NCI-H1436 (cell line): ENCODE results near the gene SMIM3.
"Not testable (repeated sequence)": the region's sequence is repeated elsewhere in the genome, so short reads cannot be mapped to it uniquely, and the experiment has no call there.

ENCODE experiments used
- DNase-seq: peaks from one replicate; lab custom pipeline; 2025; lab: John Stamatoyannopoulos, UW

SMIM3 gene

DNA sequence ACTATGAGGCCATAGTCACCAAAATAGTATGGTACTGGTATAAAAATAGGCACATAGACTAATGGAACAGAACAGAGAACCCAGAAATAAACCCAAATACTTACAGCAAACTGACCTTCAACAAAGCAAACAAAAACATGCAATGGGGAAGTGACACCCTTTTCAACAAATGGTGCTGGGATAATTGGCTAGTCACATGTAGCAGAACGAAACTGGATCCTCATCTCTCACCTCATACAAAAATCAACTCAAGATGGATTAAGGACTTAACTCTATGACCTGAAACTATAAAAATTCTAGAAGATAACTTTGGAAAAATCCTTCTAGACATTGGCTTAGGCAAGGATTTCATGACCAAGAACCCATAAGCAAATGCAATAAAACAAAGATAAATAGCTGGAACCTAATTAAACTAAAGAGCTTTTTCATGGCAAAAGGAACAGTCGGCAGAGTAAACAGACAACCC is 14.9 kb downstream of the SMIM3 start:
- DNase-seq, result not testable (repeated sequence)

DNA sequence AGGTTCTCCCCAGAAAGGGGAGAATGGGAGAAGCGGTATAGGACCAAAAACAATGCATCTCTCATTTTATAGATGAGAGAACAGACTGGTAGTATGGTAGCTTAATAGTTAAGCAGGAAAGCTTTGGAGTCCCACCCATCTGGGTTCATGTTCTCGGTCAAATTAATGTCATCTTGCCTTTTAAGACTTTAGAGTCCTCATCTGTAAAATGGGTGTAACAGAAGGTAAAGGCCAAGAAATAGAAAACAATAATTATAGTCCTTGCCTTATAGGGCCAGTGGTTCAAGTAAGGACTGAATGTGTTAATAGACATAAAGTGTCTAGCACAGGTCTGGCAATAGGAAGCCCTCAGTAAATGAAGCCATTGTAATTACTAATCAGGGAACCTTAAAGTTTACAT is 16.4 kb downstream of the SMIM3 start:
- DNase-seq, result no peak

DNA sequence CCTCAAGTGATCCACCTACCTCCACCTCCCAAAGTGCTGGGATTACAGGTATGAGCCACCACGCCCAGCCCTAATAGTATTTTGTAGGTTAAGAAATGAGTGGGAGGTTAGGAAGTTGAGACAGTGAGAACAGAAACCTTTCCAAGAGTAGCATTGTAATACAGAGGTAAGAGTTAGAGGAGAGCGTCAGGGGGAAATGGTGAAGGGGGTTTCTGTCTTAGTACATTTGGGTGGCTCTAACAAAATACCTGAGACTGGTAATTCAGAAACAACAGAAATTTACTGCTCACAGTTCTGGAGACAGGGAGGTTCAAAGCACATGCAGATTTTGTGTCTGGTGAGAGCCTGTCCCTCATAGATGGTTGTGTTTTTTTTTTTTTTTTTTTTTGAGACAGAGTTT is 18.8 kb downstream of the SMIM3 start:
- DNase-seq, result no peak

DNA sequence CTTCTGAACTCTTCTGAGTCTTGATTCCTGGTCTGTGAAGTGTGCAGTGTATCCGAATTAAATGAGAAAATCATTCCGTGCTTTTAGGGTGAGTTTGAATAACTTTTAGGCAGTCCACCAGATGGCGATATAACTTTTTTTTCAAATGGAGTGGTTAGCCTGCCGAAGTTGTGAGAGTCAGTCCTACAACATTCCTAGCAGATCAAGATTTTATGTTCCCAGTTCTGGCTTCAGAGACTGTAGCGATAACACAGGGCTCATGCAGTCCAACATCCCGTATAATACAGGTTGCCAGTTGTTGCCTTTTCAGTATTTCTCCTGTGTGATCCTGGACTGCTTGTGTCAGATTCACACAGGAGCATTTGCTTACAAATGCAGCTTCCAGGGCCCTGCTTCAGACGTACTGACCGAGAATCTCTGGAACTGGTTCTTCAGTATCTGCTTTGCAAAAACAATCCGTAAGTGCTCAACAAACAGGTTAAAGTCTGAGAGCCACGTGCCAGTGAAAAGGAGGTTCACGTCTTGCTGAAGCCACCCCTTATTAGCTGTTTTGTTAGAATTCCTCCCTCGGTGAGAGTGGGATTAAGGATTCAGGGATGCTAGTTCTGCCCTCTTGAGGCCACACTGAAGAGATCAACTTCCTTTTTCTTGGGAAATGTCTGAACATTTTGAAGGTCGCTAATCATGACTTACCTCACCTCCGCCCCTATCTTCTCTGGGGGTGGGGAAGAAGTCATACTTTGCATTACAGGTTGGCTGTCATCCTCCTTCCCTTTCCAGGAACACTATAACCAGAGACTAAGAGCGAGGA is 22.8 kb downstream of the SMIM3 start:
- DNase-seq, result no peak

DNA sequence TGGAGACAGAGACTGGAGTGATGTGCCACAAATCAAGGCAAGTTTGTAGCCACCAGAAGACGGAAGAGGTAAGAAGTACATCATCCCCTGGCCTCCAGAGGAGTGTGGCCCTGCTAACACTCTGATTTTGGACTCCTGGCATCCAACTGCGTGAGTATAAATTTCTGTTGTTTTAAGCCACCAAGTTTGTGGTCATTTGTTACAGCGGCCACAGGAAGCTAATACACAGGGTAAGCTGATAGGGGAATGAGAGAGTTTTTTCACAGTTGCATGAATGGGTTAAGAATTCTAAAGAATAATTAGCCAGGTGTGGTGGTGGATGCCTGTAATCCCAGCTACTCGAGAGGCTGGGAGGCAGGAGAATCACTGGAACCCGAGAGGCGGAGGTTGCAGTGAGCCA is 25.8 kb downstream of the SMIM3 start:
- DNase-seq, result no peak

DNA sequence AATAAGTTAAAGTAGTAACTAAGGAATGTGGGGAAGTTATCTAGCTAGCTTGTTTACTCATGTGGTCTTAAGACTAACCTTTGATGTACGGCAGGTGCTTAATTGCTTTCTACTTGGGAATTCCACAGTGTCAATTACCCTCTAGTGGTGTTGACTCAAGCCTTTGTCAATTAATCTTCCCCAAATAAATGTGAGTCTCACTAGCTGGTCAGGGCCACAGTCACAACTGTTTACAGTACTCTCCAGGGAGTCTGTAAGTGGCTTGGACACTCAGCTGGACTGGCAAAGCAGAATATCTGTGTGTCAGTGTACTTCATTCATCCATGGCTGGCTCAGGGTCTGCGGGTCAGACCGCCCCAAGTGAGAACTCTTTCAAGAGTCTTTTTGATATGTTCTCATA is 30.8 kb downstream of the SMIM3 start:
- no peak for DNase-seq

DNA sequence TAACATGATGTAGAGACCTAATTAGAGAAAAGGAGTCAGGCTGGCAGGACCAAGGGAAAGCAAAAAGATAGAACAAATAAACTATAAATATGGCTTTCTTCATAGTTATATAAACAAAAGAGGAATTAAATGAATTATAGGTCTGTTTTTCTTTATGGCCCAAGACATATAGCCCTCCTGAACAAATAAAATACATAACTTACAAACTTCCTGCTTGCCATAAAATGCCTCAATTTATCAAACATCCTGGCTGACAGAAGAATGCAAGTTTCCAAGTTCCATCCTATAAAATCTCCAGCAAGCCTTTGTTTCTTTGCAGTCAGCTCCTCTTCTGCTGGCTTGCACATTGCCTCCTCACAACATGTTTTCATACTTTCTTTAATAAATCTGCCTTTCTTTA is 36.5 kb downstream of the SMIM3 start:
- DNase-seq, result no peak

DNA sequence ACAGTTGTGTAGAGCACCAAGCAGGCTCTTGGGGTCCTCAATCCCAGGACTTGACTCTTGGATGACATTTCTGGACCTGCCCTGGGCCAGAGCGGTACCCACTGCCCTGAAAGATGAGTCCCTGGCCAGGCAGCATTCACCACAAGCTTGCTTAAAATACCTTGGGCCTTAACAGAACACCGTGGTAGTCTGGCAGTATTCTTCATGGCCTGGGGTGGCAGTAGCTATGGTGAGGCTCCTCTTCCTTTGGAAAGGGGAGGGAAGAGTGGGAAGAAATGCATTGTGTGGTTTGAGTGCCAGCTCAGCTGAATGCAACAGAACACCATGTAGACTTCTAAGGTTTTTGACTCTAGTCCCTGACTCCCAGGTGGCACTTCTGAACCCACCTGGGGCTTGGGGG is 38.4 kb downstream of the SMIM3 start:
- no peak for DNase-seq

DNA sequence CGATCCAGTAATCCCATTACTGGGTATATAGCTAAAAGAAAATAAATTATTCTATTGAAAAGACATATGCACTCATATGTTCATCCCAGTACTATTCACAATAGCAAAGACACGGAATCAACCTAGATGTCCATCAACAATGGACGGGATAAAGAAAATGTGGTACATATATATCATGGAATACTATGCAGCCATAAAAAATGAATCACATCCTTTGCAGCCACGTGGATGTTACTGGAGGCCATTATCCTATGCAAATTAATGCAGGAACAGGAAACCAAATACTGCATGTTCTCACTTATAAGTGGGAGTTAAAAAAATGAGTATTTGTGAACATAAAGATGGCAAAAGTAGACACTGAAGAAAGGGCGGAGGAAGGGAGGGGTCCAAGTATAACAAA is 51.2 kb downstream of the SMIM3 start:
- no peak for DNase-seq

DNA sequence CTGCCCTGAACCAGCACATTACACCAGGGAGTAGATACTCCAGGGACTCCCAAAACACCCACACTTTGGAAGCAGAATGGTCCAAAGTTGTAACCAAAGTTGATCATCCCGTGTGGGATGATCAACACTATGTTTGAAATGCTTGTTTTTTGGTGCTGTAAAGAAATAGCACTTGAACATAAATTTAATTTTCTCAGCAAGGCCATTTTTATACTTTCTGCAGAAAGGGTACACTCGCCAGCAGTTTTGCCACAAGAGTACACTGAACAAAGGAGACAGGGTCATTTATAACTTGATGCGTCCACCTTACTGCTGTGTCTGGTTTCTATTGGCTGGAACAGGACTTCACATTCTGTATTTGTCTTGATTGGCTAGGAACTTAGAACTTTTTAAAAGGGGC is 53.3 kb downstream of the SMIM3 start:
- DNase-seq, result not testable (repeated sequence)

DNA sequence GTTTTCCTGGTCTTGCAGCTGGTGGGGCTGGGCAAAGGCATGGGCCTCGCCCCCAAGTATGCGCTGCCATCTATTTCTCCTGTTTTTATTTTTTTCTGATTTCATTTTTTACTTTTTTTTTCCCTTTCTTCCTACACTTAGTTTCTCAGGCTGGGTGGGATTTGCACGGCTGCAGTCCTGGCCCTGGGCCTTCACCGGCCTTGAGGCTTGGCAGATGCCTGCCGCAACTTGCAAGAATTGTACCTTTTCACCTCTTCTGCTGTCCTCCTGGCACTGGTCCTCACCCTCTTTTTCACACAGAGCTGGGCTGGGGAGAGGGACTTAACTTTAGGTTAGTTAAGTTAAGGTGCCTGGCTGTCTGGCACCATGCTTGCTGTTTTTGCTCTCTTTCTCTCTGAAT is 57.5 kb downstream of the SMIM3 start:
- DNase-seq, result no peak

DNA sequence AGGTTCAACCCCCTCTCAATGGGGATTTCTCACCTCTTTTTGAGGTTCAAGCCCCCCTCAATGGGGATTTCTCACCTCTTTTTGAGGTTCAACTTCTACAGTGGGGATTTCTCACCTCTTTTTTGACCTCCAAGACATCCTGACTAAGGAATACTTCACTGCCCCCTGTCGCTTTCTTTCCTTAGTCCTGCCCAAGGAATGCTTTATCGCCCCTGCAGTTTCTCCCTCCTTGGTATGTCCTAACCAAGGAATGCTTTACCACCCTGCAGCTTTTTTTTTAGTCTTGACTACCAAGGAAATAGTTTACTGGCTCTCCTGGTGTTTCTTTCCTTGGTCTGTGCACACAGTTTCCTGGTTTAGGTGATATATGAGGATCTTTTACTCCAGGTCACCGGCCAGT is 58.1 kb downstream of the SMIM3 start:
- DNase-seq, result no peak

DNA sequence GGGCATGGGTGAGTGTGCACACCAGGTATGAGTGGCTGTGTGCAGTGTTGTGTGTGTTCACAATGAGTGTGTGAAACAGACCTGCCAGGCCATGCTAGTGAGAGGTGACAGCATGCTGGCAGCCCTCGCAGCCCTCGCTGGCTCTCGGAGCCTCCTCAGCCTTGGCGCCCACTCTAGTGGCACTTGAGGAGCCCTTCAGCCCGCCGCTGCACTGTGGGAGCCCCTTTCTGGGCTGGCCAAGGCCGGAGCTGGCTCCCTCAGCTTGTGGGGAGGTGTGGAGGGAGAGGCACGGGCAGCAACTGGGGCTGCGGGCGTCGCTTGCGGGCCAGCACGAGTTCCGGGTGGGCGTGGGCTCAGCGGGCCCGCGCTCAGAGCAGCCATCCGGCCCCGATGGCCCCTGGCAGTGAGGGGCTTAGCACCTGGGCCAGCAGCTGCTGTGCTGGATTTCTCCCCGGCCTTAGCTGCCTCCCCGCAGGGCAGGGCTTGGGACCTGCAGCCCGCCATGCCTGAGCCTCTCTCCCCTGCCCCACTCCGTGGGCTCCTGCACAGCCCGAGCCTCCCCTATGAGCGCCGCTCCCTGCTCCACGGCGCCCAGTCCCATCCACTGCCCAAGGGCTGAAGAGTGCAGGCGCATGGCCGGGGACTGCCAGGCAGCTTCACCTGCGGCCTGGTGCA is 66.8 kb downstream of the SMIM3 start:
- DNase-seq, result not testable (repeated sequence)

DNA sequence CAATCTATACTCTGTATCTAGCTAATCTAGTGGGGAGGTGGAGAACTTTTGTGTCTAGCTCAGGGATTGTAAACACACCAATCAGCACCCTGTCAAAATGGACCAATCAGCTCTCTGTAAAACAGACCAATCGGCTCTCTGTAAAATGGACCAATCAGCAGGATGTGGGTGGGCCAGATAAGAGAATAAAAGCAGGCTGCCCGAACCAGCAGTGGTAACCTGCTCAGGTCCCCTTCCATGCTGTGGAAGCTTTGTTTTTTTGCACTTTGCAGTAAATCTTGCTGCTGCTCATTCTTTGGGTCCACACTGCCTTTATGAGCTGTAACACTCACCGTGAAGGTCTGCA is 67.7 kb downstream of the SMIM3 start, which contains the start of gene IRGM:
Gene IRGM, plus strand, starts transcription at position 214 of the 346 bp plus-strand sequence. CDS start 1,603 bp downstream, outside the sequence.
- DNase-seq, result not testable (repeated sequence)
